H1 (cell line): ENCODE results near the gene GPR176. TPM values are rescaled to one million over a fixed set of nuclear protein-coding genes. Genes with fewer than 3 reads are reported as not detected.

Experiments used
- CHD7 ChIP-seq: fragments of 300-600 bp; sonication (generic); IDR thresholded peaks from 2 replicates; pipeline ENCODE4 v1.7.1; 2012; ENCODE audit warnings: low read length, moderate library complexity, mild to moderate bottlenecking, inconsistent platforms; ENCODE audit not compliant: insufficient replicate concordance
- RAD21 ChIP-seq, 2 experiments: IDR thresholded peaks in 1 of 2; conservative IDR thresholded peaks in 1 of 2; 2 replicates each; pipeline ENCODE4 v1.6.1; 2011; ENCODE audit warnings: low read depth in 2 of 2, low read length in 2 of 2, improper control_type of control experiment in 1 of 2, inconsistent platforms in 1 of 2, mild to moderate bottlenecking in 1 of 2, moderate library complexity in 1 of 2
- USF2 ChIP-seq: IDR thresholded peaks from 2 replicates; pipeline ENCODE4 v1.6.1; 2011; ENCODE audit warnings: low read length, improper control_type of control experiment
- polyA plus RNA-seq, 7 experiments: library from polyadenylated mRNA; depleted of rRNA in 3 of 7; stranded (reverse) in 5 of 7; unstranded in 2 of 7; fragments of >200 nt in 5 of 7; fragments of 200-250 nt in 2 of 7; gene quantifications; 1 replicate in 5 of 7; 2 replicates in 1 of 7; 4 replicates in 1 of 7; pipeline versions ENCODE4 v1.2.1 to v1.2.3, GENCODE V29; 2011 to 2013; ENCODE audit warnings: missing spikeins in 2 of 7, mixed read lengths in 2 of 7
- total RNA-seq: library from RNA; stranded (reverse); fragmentation: NEBNext Ultra II Directional; extraction: Animal tissue kit (Norgen Biotek cat#: 25700); gene quantifications from 2 replicates; pipeline ENCODE4 v1.2.1, GENCODE V29; 2021

GPR176 gene
- total and polyA plus RNA-seq, 2 of the 8 experiments (the other 6 are each of a cell fraction or from before 2014, with no cell fraction given): 190 to 281 TPM

GRCh38 chr15:39835550-39835949, 84.5 kb downstream of the GPR176 start (continued):
- TF ChIP-seq CHD7 (no peak), USF2 (peak; percentile 62), RAD21 (IDR thresholded peaks at IDR 0.05 in 1 of 2, conservative IDR thresholded peaks at IDR 0.05 in 1 of 2; ENCODE audit: low read depth in 2 of 2, low read length in 2 of 2) (no peak)
